Colonic mucosa (tissue), 4 donors: Measurements from ENCODE around the gene RFTN1. TPM values are rescaled to one million over a fixed set of nuclear protein-coding genes. Genes with fewer than 3 reads are reported as not detected.
A peak's percentile ranks its signal among the peaks of the same experiment; 100 is the strongest.

ENCODE experiments used
- DNase-seq: peaks from one replicate; pipeline ENCODE4 v3.0.0-alpha.2; 2020
- H3K27ac ChIP-seq: fragments of 200-600 bp; one replicate; pipeline ENCODE4 v1.8.0; 2021
- H3K27me3 ChIP-seq: fragments of 200-600 bp; one replicate; pipeline ENCODE4 v1.8.0; 2021
- H3K36me3 ChIP-seq: fragments of 200-600 bp; one replicate; pipeline ENCODE4 v1.8.0; 2021
- H3K4me1 ChIP-seq: fragments of 200-600 bp; one replicate; pipeline ENCODE4 v1.8.0; 2021; ENCODE audit warnings: mild to moderate bottlenecking
- H3K4me3 ChIP-seq: fragments of 200-600 bp; one replicate; pipeline ENCODE4 v1.8.0; 2021
- H3K9ac ChIP-seq, 2 donors: one replicate each; pipeline ENCODE4 v1.7.0; 2013; ENCODE audit warnings: control low read depth in 2 of 2, low read depth in 2 of 2, low read length in 2 of 2
- H3K9me3 ChIP-seq: fragments of 200-600 bp; one replicate; pipeline ENCODE4 v1.8.0; 2021
- CTCF ChIP-seq: fragments of 200-600 bp; IDR thresholded peaks from one replicate; pipeline ENCODE4 v1.8.0; 2022; ENCODE audit warnings: antibody characterized with exemption, mild to moderate bottlenecking
- intact Hi-C: fragments of 100-400 bp; cut with DNase I; formaldehyde crosslinking; loops from one replicate; pipeline ENCODE4 v1.14.1; 2022
- total RNA-seq, 2 donors: library from RNA; stranded (reverse); fragmentation: NEBNext Ultra II Directional in 1 of 2; extraction: Animal tissue kit (Norgen Biotek cat#: 25700) in 1 of 2; gene quantifications; one replicate each; pipeline ENCODE4 v1.2.1, GENCODE V29; 2021
- donor health status: healthy.
- donor health status: DM: no; HTN: no; CAD: no.
- donor health status: DM: no; HTN: no; CAD: no.

The RFTN1 gene
- total RNA-seq, 2 donors from 2014 or later: 4.0 to 10.2 TPM

GRCh38 chr3:16551342-16551976 is 38.0 kb upstream of the RFTN1 start:
- no peaks in the 10 kb centered on the region for H3K27me3 ChIP-seq
- intact Hi-C loops: loop anchor here (5.0 kb wide), 1 partner anchor 284 kb away; the partner anchor contains the start of gene OXNAD1
- H3K27ac ChIP-seq: no peak overlapping the region
- H3K36me3 ChIP-seq: no peaks in the 10 kb centered on the region
- H3K4me3 ChIP-seq: no peak overlapping the region
- TF ChIP-seq CTCF: no peak
- H3K4me1 ChIP-seq: no peaks in the 10 kb centered on the region
- H3K9ac ChIP-seq: no peak overlapping the region
- no peaks in the 10 kb centered on the region for H3K9me3 ChIP-seq
- DNase-seq: no peak

DNA sequence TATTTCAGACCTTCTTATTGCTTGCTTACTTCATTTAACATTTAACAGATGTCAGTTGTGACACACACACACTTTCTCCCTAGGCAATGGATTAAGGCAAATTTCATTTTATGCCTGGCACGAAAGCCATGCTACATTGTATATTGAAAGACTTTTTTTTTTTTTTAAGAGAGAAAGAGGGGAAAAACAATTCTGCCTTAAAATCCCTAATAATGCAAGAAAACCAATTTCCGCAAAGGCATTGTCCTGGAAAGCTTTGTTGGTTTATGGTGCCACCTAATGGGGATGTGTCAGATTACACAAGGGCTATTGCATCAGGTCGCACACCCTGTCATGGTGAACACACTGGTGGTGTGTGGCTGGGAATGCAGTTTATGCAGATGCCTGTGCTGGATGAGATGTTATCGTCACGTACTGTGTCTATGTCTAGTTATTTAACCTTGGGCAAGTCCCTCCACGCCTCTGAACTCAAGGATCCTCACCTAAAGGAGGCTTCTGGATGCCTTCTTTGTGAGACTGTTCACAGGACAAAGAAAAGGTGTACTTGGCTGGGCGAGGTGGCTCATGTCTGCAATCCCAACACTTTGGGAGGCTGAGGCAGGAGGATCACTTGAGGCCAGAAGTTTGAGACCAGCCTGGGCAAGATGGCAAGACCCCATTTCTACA is 37.3 kb upstream of the RFTN1 start:
- Histone ChIP-seq H3K4me3 (no peak overlapping the region), H3K36me3 (no peaks in the 10 kb centered on the region), H3K9ac (no peak overlapping the region), H3K9me3 (no peaks in the 10 kb centered on the region), H3K27ac (no peak overlapping the region), H3K4me1 (no peaks in the 10 kb centered on the region), H3K27me3 (no peaks in the 10 kb centered on the region)
- DNase-seq: peak; percentile 81
- TF ChIP-seq CTCF: peak; percentile 91
- intact Hi-C loops: loop anchor here (1.0 to 5.0 kb wide), 2 partner anchors 261 to 284 kb away; partner anchors contain the start of gene OXNAD1

- no peaks in the 10 kb centered on the region for H3K4me1 ChIP-seq
- no peak for DNase-seq
- H3K4me3 ChIP-seq: no peak overlapping the region
- no peak overlapping the region for H3K9ac ChIP-seq
- intact Hi-C loops: loop anchor here (1.0 to 5.0 kb wide), 2 partner anchors 260 to 283 kb away; partner anchors contain the start of gene OXNAD1
- no peak for TF ChIP-seq CTCF
- H3K9me3 ChIP-seq: no peaks in the 10 kb centered on the region
- H3K27me3 ChIP-seq: no peaks in the 10 kb centered on the region
- H3K36me3 ChIP-seq: no peaks in the 10 kb centered on the region
- no peak overlapping the region for H3K27ac ChIP-seq
Observed at GRCh38 chr3:16550305-16550675, 36.8 kb upstream of the RFTN1 start.

- DNase-seq: no peak
- H3K4me3 ChIP-seq: no peak overlapping the region
- H3K36me3 ChIP-seq: no peaks in the 10 kb centered on the region
- intact Hi-C loops: no loop called here
- TF ChIP-seq CTCF: no peak
- no peak overlapping the region for H3K9ac ChIP-seq
- H3K27ac ChIP-seq: no peak overlapping the region
- no peaks in the 10 kb centered on the region for H3K4me1 ChIP-seq
- H3K27me3 ChIP-seq: no peaks in the 10 kb centered on the region
- H3K9me3 ChIP-seq: no peaks in the 10 kb centered on the region
Observed at GRCh38 chr3:16548721-16549120, 35.2 kb upstream of the RFTN1 start.

DNA sequence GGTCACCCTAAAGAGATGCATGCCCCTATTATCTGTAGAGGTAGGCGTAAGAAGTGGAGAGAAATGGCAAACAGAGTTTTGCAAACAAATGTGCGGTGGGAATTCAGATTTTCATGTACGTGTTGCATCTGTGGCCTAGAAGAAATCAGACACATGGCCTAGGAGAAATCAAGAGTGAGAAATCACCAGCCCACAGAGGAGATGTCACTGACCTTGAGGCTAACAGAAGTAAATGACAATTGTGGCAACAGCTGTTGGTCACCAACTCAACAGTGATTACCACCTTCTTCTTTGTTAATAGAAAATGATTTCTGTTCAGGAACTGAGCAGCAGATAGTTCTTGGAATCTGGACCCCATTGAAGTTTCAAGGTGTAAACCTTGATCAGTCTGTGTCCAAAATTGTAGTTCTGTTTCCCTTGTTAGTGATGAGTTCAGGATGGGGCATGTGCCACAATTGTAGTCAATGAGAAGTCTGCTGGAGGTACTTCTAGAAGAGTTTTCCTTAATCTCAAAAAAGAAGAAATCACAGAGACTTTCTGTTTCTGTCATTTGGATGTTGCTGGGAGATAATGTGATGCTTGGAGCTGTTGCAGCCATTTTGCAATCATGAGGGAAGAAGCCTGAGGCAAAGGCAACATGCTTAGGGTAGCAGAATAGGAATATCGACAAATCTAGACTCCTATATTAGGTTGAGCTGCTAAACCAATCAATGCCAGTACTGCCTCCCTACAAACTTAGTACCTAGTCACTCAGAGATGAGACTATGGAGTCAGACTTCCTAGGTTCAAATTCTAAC is 34.3 kb upstream of the RFTN1 start:
- H3K4me3 ChIP-seq: no peak overlapping the region
- no peaks in the 10 kb centered on the region for H3K27me3 ChIP-seq
- H3K4me1 ChIP-seq: no peaks in the 10 kb centered on the region
- H3K36me3 ChIP-seq: no peaks in the 10 kb centered on the region
- no peak overlapping the region for H3K9ac ChIP-seq
- no peak for DNase-seq
- no peak for TF ChIP-seq CTCF
- intact Hi-C loops: no loop called here
- no peaks in the 10 kb centered on the region for H3K9me3 ChIP-seq
- H3K27ac ChIP-seq: no peak overlapping the region
